ENCODE measurements around the gene IL13RA1. TPM values are rescaled to one million over a fixed set of nuclear protein-coding genes. Genes with fewer than 3 reads are reported as not detected.

Gene IL13RA1
- total and polyA plus RNA-seq, 2 of the 13 experiments (the other 11 are each of a cell fraction or from before 2014, with no cell fraction given): 56.6 to 73.5 TPM

DNA sequence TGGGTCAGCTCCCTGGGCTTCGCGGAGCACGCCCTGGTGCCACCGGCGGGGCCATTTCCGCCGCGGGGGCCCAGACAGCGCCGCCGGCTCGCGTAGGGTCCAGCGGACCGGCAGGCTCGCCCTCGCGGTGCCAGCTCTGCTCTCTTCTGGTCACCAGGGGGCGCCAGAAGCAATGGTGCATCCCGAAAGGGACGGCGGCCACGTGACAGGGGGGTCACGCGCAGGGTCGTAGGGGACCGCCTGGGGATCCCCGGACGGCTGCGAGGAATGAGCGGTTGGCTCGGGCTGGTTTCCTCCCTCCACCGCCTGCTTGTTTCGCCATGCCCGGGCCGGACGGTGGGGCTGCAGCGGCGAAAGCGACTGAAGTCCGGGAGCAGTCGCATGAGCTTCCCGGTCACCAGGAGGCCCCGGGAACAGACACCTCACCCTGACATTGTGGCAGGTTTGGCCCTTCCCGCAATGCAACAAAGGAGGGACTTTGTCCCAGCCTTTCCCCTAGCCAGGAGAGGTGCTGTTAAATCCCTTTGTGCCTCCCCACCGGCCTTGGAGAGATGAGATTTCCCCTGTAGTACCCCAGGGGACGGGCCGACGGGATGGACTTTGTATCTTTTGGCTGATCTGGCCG, 112.0 kb downstream of the IL13RA1 start (continued):
- TF ChIP-seq, protein P1, sequence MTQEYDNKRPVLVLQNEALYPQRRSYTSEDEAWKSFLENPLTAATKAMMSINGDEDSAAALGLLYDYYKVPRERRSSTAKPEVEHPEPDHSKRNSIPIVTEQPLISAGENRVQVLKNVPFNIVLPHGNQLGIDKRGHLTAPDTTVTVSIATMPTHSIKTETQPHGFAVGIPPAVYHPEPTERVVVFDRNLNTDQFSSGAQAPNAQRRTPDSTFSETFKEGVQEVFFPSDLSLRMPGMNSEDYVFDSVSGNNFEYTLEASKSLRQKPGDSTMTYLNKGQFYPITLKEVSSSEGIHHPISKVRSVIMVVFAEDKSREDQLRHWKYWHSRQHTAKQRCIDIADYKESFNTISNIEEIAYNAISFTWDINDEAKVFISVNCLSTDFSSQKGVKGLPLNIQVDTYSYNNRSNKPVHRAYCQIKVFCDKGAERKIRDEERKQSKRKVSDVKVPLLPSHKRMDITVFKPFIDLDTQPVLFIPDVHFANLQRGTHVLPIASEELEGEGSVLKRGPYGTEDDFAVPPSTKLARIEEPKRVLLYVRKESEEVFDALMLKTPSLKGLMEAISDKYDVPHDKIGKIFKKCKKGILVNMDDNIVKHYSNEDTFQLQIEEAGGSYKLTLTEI (CRISPR knock-in tag; conservative IDR thresholded peaks at IDR 0.05): no peak
- TF ChIP-seq ZNF564 (CRISPR knock-in tag; IDR thresholded peaks at IDR 0.05) (0 out of 2 replicates have a peak, but pooled peaks have one; percentile 24), ZZZ3 (CRISPR knock-in tag; IDR thresholded peaks at IDR 0.05; ENCODE audit: borderline replicate concordance) (0 out of 2 replicates have a peak, but pooled peaks have one; percentile 35), EEA1 (CRISPR knock-in tag; IDR thresholded peaks at IDR 0.05; ENCODE audit: borderline replicate concordance) (no peak), GABPA (IDR thresholded peaks at IDR 0.05; ENCODE audit: low read depth, low read length) (no peak), GABPA (CRISPR knock-in tag; IDR thresholded peaks at IDR 0.05; ENCODE audit: low read depth) (no peak), KMT2B (CRISPR knock-in tag; IDR thresholded peaks at IDR 0.05) (peak; percentile 48; the same call in 1 of the 2 replicates), ZNF547 (CRISPR knock-in tag; IDR thresholded peaks at IDR 0.05) (no peak; the same call in 1 of the 2 replicates), GFI1 (CRISPR knock-in tag; IDR thresholded peaks at IDR 0.05; ENCODE audit: borderline replicate concordance) (0 out of 2 replicates have a peak, but pooled peaks have one; percentile 30), ZNF850 (CRISPR knock-in tag; conservative IDR thresholded peaks at IDR 0.05) (no peak), RFX3 (CRISPR knock-in tag; IDR thresholded peaks at IDR 0.05) (no peak), XRCC5 (optimal IDR thresholded peaks at IDR 0.05; ENCODE audit: low read length) (peak; percentile 27), REPIN1 (CRISPR knock-in tag; IDR thresholded peaks at IDR 0.05; ENCODE audit: borderline replicate concordance, low read depth) (peak; percentile 37; the same call in 1 of the 2 replicates), ZNF780A (CRISPR knock-in tag; IDR thresholded peaks at IDR 0.05) (no peak), ZNF577 (CRISPR knock-in tag; IDR thresholded peaks at IDR 0.05; ENCODE audit: borderline replicate concordance, low read depth) (no peak), NONO (IDR thresholded peaks at IDR 0.05) (no peak), NONO (CRISPR knock-in tag; conservative IDR thresholded peaks at IDR 0.05) (peak; percentile 47; the same call in 1 of the 2 replicates)
- TF ChIP-seq, protein P2, sequence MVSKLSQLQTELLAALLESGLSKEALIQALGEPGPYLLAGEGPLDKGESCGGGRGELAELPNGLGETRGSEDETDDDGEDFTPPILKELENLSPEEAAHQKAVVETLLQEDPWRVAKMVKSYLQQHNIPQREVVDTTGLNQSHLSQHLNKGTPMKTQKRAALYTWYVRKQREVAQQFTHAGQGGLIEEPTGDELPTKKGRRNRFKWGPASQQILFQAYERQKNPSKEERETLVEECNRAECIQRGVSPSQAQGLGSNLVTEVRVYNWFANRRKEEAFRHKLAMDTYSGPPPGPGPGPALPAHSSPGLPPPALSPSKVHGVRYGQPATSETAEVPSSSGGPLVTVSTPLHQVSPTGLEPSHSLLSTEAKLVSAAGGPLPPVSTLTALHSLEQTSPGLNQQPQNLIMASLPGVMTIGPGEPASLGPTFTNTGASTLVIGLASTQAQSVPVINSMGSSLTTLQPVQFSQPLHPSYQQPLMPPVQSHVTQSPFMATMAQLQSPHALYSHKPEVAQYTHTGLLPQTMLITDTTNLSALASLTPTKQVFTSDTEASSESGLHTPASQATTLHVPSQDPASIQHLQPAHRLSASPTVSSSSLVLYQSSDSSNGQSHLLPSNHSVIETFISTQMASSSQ (IDR thresholded peaks at IDR 0.05; ENCODE audit: low read depth): no peak
- TF ChIP-seq, protein P2 (CRISPR knock-in tag; IDR thresholded peaks at IDR 0.05; ENCODE audit: borderline replicate concordance): peak; percentile 28; the same call in 1 of the 2 replicates
- TF ChIP-seq, protein P3, sequence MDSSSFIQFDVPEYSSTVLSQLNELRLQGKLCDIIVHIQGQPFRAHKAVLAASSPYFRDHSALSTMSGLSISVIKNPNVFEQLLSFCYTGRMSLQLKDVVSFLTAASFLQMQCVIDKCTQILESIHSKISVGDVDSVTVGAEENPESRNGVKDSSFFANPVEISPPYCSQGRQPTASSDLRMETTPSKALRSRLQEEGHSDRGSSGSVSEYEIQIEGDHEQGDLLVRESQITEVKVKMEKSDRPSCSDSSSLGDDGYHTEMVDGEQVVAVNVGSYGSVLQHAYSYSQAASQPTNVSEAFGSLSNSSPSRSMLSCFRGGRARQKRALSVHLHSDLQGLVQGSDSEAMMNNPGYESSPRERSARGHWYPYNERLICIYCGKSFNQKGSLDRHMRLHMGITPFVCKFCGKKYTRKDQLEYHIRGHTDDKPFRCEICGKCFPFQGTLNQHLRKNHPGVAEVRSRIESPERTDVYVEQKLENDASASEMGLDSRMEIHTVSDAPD (CRISPR knock-in tag; IDR thresholded peaks at IDR 0.05): 0 out of 2 replicates have a peak, but pooled peaks have one; percentile 45
- TF ChIP-seq, protein P4, sequence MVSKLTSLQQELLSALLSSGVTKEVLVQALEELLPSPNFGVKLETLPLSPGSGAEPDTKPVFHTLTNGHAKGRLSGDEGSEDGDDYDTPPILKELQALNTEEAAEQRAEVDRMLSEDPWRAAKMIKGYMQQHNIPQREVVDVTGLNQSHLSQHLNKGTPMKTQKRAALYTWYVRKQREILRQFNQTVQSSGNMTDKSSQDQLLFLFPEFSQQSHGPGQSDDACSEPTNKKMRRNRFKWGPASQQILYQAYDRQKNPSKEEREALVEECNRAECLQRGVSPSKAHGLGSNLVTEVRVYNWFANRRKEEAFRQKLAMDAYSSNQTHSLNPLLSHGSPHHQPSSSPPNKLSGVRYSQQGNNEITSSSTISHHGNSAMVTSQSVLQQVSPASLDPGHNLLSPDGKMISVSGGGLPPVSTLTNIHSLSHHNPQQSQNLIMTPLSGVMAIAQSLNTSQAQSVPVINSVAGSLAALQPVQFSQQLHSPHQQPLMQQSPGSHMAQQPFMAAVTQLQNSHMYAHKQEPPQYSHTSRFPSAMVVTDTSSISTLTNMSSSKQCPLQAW (CRISPR knock-in tag; IDR thresholded peaks at IDR 0.05): 0 out of 2 replicates have a peak, but pooled peaks have one; percentile 24
